GM20000 (cell line): ENCODE results near the gene SUPT20HL2.

Experiments
- DNase-seq: peaks from one replicate; pipeline ENCODE4 v3.0.0; 2012; ENCODE audit warnings: low spot score
- TF ChIP-seq, protein P1 (sequence below): IDR thresholded peaks from 2 replicates; pipeline ENCODE4 v1.5.1; 2012; ENCODE audit warnings: mild to moderate bottlenecking, control low read depth; ENCODE audit errors: extremely low read depth, missing control alignments

The SUPT20HL2 gene

DNA sequence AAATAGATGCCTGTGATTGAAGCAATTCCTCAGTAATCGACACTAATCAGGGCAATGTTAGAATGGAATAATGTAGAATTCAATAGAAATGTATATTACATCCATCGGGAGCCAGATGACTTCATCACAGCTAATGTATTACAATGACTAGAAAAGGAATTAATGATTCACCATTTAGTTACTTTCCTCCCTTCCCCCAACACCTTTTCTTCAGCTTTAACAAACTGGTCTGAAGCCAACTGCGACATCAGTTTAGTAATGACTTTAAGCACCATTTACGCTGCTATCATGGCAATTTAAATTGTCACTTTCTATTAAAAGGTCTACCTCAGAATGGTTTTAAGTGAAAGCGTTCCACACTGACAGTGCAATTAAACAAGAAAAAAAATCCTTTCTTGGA, 45.1 kb downstream of the SUPT20HL2 start:
- no peak for DNase-seq
- TF ChIP-seq, protein P1, sequence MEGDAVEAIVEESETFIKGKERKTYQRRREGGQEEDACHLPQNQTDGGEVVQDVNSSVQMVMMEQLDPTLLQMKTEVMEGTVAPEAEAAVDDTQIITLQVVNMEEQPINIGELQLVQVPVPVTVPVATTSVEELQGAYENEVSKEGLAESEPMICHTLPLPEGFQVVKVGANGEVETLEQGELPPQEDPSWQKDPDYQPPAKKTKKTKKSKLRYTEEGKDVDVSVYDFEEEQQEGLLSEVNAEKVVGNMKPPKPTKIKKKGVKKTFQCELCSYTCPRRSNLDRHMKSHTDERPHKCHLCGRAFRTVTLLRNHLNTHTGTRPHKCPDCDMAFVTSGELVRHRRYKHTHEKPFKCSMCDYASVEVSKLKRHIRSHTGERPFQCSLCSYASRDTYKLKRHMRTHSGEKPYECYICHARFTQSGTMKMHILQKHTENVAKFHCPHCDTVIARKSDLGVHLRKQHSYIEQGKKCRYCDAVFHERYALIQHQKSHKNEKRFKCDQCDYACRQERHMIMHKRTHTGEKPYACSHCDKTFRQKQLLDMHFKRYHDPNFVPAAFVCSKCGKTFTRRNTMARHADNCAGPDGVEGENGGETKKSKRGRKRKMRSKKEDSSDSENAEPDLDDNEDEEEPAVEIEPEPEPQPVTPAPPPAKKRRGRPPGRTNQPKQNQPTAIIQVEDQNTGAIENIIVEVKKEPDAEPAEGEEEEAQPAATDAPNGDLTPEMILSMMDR: no peak

DNA sequence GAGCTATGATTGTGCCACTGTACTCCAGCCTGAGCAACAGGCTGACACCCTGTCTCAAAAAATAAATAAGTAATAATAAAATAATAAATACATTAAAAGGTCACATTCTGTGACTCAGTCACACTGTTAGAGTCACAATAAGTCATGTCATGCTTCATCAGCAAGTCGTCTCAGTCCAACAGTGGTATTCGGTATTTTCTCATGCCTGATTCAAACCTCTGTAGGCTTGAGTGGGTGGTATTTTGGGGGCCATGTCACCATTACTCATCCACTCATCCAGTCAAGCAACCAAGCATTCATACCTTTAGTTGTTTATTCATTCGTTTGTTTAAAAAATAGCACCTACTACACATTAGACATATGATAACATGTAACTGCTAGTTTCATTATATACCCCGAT, 46.9 kb downstream of the SUPT20HL2 start:
- TF ChIP-seq, protein P1: no peak
- DNase-seq: no peak

DNA sequence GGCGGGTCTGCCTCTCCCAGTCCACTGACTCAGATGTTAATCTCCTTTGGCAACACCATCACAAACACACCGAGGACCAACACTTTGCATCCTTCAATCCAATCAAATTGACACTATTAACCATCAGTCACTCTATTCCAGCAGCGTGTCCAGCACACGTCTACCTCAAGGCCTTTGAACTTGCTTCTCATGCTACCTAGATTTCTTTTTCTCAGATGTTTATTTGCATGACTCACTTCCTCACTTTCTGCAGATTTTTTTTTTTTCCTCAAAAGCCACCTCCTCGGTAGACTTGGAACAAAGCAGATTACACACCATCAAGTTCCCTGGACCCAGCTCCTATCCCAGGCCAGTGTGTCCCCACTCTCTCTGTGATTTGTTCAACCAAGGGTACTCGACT, 49.5 kb downstream of the SUPT20HL2 start:
- no peak for DNase-seq
- TF ChIP-seq, protein P1: no peak

DNA sequence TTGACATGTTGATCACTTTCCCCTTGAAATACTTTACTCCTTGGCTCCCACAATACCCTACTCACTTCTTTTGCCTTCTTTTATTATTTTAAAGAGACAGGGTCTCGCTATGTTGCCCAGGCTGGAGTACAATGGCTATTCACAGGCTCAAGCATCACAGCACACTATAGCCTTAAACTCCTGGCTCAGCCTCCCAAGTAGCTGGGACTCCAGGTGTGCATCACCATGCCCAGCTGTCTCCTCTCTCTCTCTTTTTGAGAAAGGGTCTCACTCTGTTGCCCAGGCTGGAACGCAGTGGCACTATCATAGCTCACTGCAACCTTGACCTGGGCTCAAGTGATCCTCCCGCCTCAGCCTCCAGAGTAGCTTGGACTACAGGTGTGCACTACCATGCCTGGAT, 51.6 kb downstream of the SUPT20HL2 start:
- TF ChIP-seq, protein P1: no peak
- no peak for DNase-seq
